Measurements from ENCODE around the gene WNT3.
A peak's percentile ranks its signal among the peaks of the same experiment; 100 is the strongest.
"Not testable (repeated sequence)": the region's sequence is repeated elsewhere in the genome, so short reads cannot be mapped to it uniquely, and the experiment has no call there.

The WNT3 gene

GRCh38 chr17:46853896-46854444 lies 35.5 kb upstream of the WNT3 start:
- peaks cover 10% of the 10 kb centered on the region for H3K4me1 ChIP-seq (ENCODE audit: control insufficient read depth, insufficient read depth, low read length)

DNA sequence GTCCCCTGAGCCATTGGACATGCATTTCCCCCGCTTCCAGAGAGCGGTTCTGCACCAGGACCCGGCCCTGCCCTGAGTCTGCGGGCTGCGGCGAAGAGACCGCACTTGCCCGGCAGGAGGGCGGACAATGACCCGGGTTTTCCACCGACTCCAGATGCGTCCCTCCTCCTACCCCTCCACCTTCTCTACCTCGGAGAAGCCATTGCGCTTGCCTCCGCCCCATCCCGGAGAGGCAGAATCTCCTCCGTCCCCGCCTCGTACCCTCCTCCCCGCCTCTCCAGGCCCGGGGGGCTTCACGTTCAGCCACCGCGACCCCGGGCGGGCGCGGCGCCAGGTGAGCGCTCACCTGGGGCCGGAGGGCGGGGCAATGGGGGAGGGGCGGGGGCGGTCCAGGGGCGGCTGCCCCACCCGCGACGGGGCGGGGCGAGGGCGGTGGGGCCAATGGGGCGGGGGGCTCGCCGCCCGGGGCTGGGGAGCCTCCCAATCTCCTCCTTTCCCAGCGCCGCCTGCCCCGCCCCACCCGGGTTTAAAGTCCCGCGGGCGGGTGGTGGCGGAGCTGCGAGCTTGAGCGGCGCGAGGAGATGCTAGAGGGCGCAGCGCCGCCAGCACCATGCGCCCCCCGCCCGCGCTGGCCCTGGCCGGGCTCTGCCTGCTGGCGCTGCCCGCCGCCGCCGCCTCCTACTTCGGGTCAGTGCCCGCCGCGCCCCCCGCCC lies 32.7 kb upstream of the WNT3 start, which contains the start of gene WNT9B:
WNT9B (plus strand) TSS at position 555 of the 713 bp plus-strand sequence; CDS start at position 611, 56 bp downstream.
- peaks cover 10% of the 10 kb centered on the region for H3K4me1 ChIP-seq (ENCODE audit: control insufficient read depth, insufficient read depth, low read length)
- peak within 1 kb of the TSS; percentile 66 for H3K4me3 ChIP-seq (ENCODE audit: low read depth, low read length)
- H3K36me3 ChIP-seq (ENCODE audit: control insufficient read depth, insufficient read depth, low read length), result no peaks in the 10 kb centered on the region
- no peak within 1 kb of the TSS for H3K27ac ChIP-seq (ENCODE audit: low read depth, low read length)
- H3K9ac ChIP-seq (ENCODE audit: low read length), result peak within 1 kb of the TSS; percentile 33
- peaks cover 75% of the 10 kb centered on the region for H3K27me3 ChIP-seq (ENCODE audit: control insufficient read depth, insufficient read depth, low read length)
- no peaks in the 10 kb centered on the region for H3K9me3 ChIP-seq (ENCODE audit: control insufficient read depth, insufficient read depth, low read depth, low read length)

More at GRCh38 chr17:46853896-46854444, 35.5 kb upstream of the WNT3 start:
- Histone ChIP-seq H3K9ac (ENCODE audit: low read length) (no peak overlapping the region), H3K9me3 (ENCODE audit: control insufficient read depth, insufficient read depth, low read depth, low read length) (no peaks in the 10 kb centered on the region), H3K4me3 (ENCODE audit: low read depth, low read length) (no peak overlapping the region), H3K27me3 (ENCODE audit: control insufficient read depth, insufficient read depth, low read length) (peaks cover 52% of the 10 kb centered on the region), H3K27ac (ENCODE audit: low read depth, low read length) (no peak overlapping the region), H3K36me3 (ENCODE audit: control insufficient read depth, insufficient read depth, low read length) (no peaks in the 10 kb centered on the region)

- Histone ChIP-seq H3K4me3 (ENCODE audit: low read depth, low read length) (peak overlapping the region; percentile 63), H3K27me3 (ENCODE audit: control insufficient read depth, insufficient read depth, low read length) (peaks cover 75% of the 10 kb centered on the region), H3K36me3 (ENCODE audit: control insufficient read depth, insufficient read depth, low read length) (no peaks in the 10 kb centered on the region)
Observed at GRCh38 chr17:46850688-46851028, 32.2 kb upstream of the WNT3 start.

DNA sequence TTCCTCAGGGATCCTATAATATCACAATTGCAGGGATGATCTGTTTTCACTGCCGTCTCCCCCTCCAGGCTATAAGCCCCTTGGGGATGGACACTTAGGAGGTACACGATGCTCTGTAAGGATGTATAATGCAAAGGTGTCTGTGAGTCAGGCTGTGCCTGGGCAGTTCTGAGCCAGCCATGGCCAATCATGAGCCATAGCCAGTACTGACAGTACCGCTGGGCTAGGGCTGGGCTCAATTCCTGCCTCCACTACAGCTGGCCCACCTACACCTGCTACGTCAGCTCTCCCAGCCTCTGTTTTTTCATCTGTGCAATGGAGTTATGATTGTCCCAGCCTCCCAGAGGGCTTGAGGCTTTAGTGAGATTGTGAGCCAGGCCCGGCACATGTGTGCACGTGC lies 30.0 kb upstream of the WNT3 start:
- H3K4me1 ChIP-seq (ENCODE audit: control insufficient read depth, insufficient read depth, low read length), result 0 out of 2 replicates have a peak, but pooled peaks cover under 1% of the 10 kb centered on the region
- no peak overlapping the region for H3K4me3 ChIP-seq (ENCODE audit: low read depth, low read length)
- no peak overlapping the region for H3K9ac ChIP-seq (ENCODE audit: low read length)
- no peak overlapping the region for H3K27ac ChIP-seq (ENCODE audit: low read depth, low read length)
- peaks cover 66% of the 10 kb centered on the region for H3K27me3 ChIP-seq (ENCODE audit: control insufficient read depth, insufficient read depth, low read length)
- no peaks in the 10 kb centered on the region for H3K36me3 ChIP-seq (ENCODE audit: control insufficient read depth, insufficient read depth, low read length)
- H3K9me3 ChIP-seq (ENCODE audit: control insufficient read depth, insufficient read depth, low read depth, low read length), result peaks cover 2% of the 10 kb centered on the region; the same call in 1 of the 2 replicates

More at GRCh38 chr17:46850688-46851028, 32.2 kb upstream of the WNT3 start:
- H3K4me1 ChIP-seq (ENCODE audit: control insufficient read depth, insufficient read depth, low read length), result peaks cover 10% of the 10 kb centered on the region
- no peak overlapping the region for H3K27ac ChIP-seq (ENCODE audit: low read depth, low read length)
- no peaks in the 10 kb centered on the region for H3K9me3 ChIP-seq (ENCODE audit: control insufficient read depth, insufficient read depth, low read depth, low read length)
- H3K9ac ChIP-seq (ENCODE audit: low read length), result peak overlapping the region; percentile 33

GRCh38 chr17:46847204-46848191 lies 29.0 kb upstream of the WNT3 start:
- H3K36me3 ChIP-seq (ENCODE audit: control insufficient read depth, insufficient read depth, low read length), result no peaks in the 10 kb centered on the region
- H3K9ac ChIP-seq (ENCODE audit: low read length), result no peak overlapping the region
- H3K4me1 ChIP-seq (ENCODE audit: control insufficient read depth, insufficient read depth, low read length), result no peaks in the 10 kb centered on the region
- no peak overlapping the region for H3K27ac ChIP-seq (ENCODE audit: low read depth, low read length)
- peaks cover 55% of the 10 kb centered on the region for H3K27me3 ChIP-seq (ENCODE audit: control insufficient read depth, insufficient read depth, low read length)
- H3K9me3 ChIP-seq (ENCODE audit: control insufficient read depth, insufficient read depth, low read depth, low read length), result peaks cover 12% of the 10 kb centered on the region
- H3K4me3 ChIP-seq (ENCODE audit: low read depth, low read length), result no peak overlapping the region

DNA sequence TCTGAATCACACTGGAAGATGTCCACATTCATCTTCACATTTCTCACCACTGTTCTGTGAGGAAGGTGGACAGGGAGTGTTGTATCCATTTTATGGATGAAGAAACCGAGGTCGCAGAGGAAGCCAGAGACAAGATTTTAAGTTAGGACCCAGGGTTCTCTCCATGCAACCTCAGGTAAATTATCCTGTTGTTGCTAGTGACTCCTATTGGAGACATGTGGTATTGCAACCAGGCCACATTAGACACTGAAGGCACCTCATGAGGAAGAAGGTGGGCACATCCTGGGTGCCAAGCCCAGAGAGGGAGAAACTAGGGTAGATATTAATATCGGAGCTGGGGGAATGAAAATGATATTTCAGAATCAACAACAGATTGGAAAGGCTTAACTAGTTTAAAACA lies 24.3 kb upstream of the WNT3 start:
- no peak overlapping the region for H3K9ac ChIP-seq (ENCODE audit: low read length)
- no peaks in the 10 kb centered on the region for H3K4me1 ChIP-seq (ENCODE audit: control insufficient read depth, insufficient read depth, low read length)
- no peak overlapping the region for H3K27ac ChIP-seq (ENCODE audit: low read depth, low read length)
- no peak overlapping the region for H3K4me3 ChIP-seq (ENCODE audit: low read depth, low read length)
- H3K27me3 ChIP-seq (ENCODE audit: control insufficient read depth, insufficient read depth, low read length), result peaks cover 23% of the 10 kb centered on the region
- H3K9me3 ChIP-seq (ENCODE audit: control insufficient read depth, insufficient read depth, low read depth, low read length), result peaks cover 12% of the 10 kb centered on the region
- H3K36me3 ChIP-seq (ENCODE audit: control insufficient read depth, insufficient read depth, low read length), result no peaks in the 10 kb centered on the region

DNA sequence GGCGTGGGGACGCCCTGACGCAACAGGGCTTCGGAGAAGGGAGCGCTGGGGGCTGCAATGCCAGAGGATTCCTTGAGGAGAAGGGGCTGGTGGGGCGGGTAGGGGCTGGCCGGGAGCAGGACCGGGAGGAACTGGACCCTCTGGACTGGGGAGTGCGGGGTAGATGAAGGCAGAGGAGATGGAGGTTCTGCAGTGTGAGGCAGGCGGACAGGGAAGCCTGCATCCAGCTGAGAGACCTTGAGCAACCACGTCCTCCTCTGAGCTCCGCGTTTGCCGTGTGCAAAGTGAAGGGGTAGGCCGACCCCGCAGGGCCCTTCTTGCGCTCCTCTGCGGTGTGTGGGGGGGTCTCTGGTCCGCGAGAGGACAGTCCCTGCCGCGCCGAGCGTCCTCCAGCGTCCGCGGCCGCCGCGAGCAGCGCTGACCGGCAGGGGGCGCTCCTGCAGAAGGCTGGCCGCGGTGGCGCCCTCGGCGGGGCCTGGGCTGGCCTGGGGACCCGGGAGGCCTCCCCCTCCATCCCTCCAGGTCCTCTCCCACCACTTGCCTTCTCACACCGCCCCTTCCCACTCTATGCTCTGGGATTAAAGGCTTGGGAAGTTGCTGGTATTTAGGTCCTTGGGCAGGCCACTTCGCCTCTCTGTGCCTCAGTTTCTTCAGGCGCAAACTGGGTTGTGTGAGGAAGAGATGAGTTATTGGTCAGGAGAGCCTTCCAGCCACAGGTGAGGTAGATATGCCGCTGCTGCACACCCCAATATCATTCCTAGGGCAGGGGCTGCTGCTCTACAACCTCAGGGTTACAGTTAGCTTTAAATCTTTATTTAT lies 23.3 kb upstream of the WNT3 start:
- Histone ChIP-seq H3K27ac (ENCODE audit: low read depth, low read length) (no peak overlapping the region), H3K9ac (ENCODE audit: low read length) (no peak overlapping the region), H3K9me3 (ENCODE audit: control insufficient read depth, insufficient read depth, low read depth, low read length) (peaks cover 12% of the 10 kb centered on the region), H3K4me3 (ENCODE audit: low read depth, low read length) (peak overlapping the region; percentile 62), H3K36me3 (ENCODE audit: control insufficient read depth, insufficient read depth, low read length) (no peaks in the 10 kb centered on the region), H3K27me3 (ENCODE audit: control insufficient read depth, insufficient read depth, low read length) (peaks cover 15% of the 10 kb centered on the region), H3K4me1 (ENCODE audit: control insufficient read depth, insufficient read depth, low read length) (no peaks in the 10 kb centered on the region)

- Histone ChIP-seq H3K9me3 (ENCODE audit: control insufficient read depth, insufficient read depth, low read depth, low read length) (peaks cover 12% of the 10 kb centered on the region), H3K27me3 (ENCODE audit: control insufficient read depth, insufficient read depth, low read length) (peaks cover 10% of the 10 kb centered on the region)
- H3K27ac ChIP-seq (ENCODE audit: low read depth, low read length); H3K9ac ChIP-seq (ENCODE audit: low read length); H3K4me3 ChIP-seq (ENCODE audit: low read depth, low read length); H3K36me3 ChIP-seq (ENCODE audit: control insufficient read depth, insufficient read depth, low read length); H3K4me1 ChIP-seq (ENCODE audit: control insufficient read depth, insufficient read depth, low read length): not testable (repeated sequence)
Observed at GRCh38 chr17:46840596-46840995, 22.1 kb upstream of the WNT3 start.

GRCh38 chr17:46839211-46839610 lies 20.7 kb upstream of the WNT3 start:
- Histone ChIP-seq H3K4me1 (ENCODE audit: control insufficient read depth, insufficient read depth, low read length) (peaks cover 11% of the 10 kb centered on the region), H3K4me3 (ENCODE audit: low read depth, low read length) (no peak overlapping the region), H3K27me3 (ENCODE audit: control insufficient read depth, insufficient read depth, low read length) (peaks cover 11% of the 10 kb centered on the region), H3K36me3 (ENCODE audit: control insufficient read depth, insufficient read depth, low read length) (no peaks in the 10 kb centered on the region), H3K9ac (ENCODE audit: low read length) (no peak overlapping the region), H3K27ac (ENCODE audit: low read depth, low read length) (no peak overlapping the region), H3K9me3 (ENCODE audit: control insufficient read depth, insufficient read depth, low read depth, low read length) (peaks cover 12% of the 10 kb centered on the region)

GRCh38 chr17:46837521-46837920 lies 19.0 kb upstream of the WNT3 start:
- H3K9ac ChIP-seq (ENCODE audit: low read length), result no peak overlapping the region

More at GRCh38 chr17:46837521-46837920, 19.0 kb upstream of the WNT3 start:
- Histone ChIP-seq H3K4me3 (ENCODE audit: low read depth, low read length) (no peak overlapping the region), H3K27me3 (ENCODE audit: control insufficient read depth, insufficient read depth, low read length) (peaks cover 12% of the 10 kb centered on the region), H3K36me3 (ENCODE audit: control insufficient read depth, insufficient read depth, low read length) (no peaks in the 10 kb centered on the region), H3K27ac (ENCODE audit: low read depth, low read length) (no peak overlapping the region), H3K9me3 (ENCODE audit: control insufficient read depth, insufficient read depth, low read depth, low read length) (no peaks in the 10 kb centered on the region), H3K4me1 (ENCODE audit: control insufficient read depth, insufficient read depth, low read length) (peaks cover 23% of the 10 kb centered on the region)
